UCSD-AML1 (cell line): Measurements from ENCODE around the gene ETS1.

Source experiments
- DNase-seq: peaks from one replicate; lab custom pipeline; 2025; ENCODE audit not compliant: unreplicated experiment; lab: John Stamatoyannopoulos, UW

Gene ETS1

DNA sequence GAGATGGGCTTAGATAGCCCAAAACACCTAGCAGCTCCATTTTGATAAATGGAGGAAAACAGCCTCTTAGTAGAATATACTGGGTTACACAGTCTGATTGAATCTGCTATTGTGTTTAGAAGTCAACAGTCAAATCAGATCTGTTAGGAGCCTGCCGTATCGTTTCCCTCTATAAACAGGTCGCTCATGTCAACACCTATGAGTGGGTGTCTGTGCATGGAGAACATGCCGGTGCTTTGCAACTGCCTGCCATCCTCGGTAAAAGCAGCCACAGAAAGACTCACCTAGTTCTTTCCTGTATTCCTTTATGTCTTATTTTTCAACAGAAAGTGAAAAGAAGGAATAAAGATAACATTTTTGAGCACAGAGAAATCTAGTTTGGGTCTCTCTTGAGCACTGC, 99.4 kb downstream of the ETS1 start:
- no peak for DNase-seq

DNA sequence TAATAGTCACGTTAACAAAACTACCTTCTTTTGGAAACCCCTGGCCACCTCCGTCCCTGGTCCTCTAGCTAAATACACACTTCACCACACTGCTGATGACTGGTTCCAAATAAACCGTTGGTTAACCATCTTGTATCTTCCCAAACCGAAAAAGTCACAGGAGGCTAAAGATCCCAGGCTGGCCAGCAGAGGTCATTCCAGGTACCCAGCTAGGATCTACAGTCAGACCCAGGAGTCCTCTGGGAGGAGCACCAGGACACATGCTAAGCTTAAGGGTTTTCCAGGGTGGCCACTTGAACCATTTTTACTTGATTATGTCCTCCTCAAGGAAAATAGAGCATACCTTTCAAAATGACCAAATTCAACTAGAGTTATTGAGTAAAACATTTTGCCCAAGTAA, 103.2 kb downstream of the ETS1 start:
- DNase-seq: no peak

DNA sequence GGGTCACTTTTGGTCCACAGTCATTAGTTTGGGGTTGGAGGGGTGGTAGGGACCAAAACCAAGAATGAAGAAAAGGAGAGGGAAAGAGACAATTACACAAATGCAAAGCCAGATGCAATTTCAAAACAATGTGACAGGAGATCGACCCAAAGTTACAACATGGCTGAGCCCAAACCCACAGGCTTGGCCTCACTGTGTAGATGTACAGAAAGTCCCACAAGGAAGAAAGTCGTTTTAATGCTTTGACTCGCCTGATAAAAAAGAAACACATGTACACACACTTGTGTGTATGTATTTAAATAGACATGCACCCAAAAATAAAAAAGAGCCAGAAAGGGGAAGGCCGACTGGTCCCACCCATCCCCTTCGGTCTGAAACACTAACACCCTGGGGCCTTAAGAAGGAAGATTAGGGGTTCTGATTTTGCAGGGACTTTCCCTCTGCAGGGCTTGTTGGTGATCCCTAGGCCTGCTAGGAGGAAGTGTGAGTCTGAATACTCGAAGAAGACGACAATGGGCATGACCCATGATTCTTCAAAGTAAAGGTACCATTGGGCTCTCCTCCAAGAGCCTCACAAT, 104.1 kb downstream of the ETS1 start:
- no peak for DNase-seq

DNA sequence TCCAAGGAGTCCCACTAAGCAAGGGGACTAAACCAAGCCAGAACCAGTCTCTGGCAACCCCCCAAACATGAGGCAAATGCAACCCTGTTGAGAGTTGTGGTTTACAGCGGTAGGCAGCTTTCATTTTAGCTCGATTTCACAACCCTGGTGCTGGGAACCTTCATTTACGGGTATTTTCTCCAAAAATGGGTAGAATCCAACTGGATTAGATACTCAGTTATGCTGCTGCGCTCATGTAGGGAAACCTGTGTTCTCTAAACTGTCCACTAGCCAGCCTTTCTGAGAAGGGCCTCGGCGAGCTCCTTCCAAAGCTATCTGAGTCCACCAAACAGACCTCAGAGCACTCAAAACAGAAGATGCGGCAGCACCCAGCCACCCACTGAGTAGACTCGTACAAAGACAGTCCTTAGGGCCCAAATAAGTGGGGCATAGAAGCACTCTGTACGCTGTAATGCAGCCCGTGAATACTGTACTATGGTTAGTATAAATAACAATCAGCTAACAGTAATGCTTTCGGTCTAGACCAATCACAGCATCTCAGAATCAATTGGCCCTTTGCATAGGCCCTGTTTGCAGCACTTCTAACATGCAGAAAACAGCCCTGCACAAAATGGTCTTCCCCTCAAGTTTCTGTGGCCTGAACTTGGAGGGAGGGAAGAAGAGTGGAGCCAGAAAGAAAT, 104.7 kb downstream of the ETS1 start:
- DNase-seq: no peak

DNA sequence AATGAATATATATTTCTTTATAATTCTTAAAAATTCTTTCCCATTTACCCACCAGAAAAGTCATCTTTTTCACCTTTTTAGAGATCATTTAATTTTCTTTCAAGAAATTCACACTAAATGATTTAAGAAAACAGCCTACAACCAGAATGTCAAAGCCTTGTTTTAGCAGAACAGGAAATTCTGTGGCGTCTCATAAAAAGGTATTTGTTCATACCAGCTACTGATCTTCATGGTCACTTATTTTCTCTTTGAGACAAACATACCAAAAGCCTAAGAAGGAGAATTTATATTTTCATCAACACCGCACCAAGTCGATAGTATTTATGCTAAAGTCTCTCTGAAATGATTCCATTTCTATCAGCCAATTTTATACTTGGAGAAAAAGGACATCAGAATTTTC, 105.3 kb downstream of the ETS1 start:
- DNase-seq: no peak

DNA sequence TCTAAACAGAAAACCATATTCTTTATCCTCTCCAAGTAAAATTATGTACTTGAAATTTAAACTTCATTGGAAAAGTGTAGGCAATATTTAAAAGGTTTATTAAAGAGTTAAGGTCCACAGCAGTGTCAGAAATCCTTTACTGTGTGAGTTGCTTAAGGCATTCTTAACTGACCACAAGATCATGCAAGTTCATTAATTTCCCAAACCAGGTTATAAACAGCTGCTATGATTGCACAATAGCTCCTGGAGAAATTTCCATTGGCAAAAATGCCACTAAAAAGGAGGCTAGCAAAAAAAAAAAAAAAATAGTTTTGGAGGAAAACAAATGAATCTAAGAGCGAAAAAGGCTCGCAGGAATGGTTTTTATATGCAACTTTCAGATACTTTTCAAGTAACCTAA, 106.2 kb downstream of the ETS1 start:
- DNase-seq: no peak

DNA sequence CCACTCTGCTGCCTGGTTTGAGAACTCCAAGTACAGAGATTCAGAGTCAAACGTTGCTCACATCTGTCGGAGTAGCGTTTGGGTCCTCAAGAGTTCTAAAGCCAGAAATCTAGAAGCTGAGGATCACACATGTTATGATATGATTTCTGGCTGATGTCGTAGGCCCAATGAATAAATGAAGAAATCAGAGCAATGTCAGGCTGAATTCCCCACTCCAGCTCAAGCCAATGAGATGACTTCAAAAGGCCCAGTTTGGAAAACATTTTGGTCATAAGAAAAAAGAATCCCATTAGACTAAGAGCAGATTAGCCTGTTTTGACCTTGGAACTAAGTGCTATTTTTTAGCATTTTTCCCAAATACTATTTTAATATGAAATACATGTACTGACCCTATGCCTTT, 106.7 kb downstream of the ETS1 start:
- no peak for DNase-seq

DNA sequence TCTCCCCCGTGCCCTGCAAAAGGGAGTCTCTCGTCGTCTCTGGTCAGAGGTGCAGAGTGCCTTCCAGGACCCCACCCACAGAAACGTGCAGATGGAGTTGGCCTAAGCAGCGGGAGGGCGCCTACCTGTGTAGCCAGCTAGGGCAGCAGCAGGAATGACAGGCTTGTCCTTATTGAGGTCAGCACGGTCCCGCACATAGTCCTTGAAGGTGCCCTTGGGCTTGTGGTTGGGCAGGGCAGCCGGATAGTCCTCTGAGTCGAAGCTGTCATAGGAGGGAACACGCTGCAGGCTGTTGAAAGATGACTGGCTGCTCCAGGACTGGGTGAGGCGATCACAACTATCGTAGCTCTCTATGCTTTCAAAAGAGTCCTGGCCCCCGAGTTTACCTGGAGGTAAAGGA, 107.3 kb downstream of the ETS1 start:
- no peak for DNase-seq

DNA sequence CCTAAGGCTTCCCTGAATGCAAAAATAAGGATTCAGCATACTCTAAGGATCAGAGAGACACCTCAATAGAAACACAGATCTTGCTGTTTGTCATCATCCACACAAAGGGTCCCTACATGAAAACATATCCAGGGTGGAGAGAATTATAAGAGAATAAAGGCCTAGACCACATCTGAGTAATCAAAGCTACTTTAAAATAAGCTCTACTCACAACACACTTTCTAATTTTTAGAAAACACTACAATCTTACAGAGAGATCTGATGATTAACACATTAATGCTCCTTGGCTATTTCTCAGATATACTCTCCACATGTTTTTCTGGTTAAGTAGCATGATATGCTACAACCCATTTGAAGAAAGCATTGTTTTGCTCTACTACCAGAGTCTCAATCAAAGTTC, 108.2 kb downstream of the ETS1 start:
- no peak for DNase-seq

DNA sequence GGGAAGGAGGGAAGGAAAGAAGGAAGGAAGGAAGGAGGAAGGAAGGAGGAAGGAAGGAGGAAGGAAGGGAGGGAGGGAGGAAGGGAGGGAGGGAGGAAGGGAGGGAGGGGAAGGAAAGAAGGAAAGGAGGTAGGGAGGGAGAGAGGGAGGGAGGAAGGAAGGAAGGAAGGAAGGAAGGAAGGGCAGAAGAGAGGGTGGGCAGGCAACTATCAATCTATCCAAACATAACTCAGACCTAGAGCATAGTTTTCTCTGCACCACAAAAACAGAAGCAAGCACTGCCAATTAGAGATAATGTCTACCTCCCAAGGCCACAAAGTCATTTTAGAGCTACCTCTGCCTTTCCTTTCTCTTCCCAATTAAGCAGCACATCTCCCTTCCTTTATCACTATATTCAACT, 109.1 kb downstream of the ETS1 start:
- DNase-seq: no peak

DNA sequence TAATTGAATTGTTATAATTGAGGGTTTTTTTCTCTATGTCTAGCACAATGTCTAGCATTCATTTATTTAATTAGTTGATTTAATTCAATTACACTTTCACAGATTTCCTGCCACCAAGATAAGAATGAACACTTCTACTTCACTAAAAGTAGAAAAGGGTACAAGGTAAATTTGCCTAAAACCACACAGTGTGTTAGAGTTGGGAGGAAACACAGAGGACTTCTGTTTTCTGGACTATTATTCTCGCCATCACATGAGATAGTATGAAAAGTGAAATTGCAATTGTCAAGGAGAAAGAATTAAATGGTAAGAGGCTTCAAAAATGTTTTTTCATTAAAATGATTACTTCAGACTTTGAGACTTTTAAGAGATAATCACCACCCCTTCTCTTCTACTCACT, 109.5 kb downstream of the ETS1 start:
- DNase-seq: no peak

DNA sequence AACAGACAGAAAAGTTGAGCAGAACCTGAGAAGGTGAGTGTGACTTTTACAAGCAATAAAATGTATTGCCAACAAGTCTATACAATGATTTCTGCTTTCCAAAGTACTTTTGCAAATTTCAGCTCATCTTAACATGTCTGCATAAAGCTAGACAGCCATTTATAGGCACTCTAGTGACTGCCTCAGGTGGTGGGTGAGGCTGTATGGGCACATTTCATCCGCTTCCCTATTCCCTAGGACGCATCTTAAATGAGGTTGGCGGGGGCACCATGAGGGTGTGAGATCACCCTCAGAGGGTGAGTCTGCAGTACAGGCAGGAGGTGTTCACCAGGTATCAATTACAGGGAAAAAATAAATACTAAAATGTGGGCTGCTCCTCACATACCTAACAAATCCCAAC, 110.1 kb downstream of the ETS1 start:
- DNase-seq: no peak

DNA sequence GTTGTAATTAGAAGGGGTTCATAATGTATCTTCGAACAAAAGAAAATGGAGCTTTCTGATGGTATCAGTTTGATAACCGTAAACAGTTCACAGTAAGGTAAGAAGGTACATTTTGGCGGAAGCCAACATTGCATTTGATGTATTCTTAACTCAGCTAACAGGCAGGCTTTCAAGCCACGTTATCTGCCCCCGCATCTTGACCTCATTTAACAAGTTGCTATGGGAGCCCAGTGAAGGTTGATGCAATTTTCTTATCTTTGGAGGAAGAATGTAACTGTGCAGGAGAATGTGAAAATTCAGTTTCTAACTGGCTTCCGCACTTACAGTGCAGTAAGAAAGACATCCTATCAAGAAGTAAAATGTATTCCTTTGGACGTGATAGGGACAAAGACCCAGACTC, 110.6 kb downstream of the ETS1 start:
- no peak for DNase-seq

DNA sequence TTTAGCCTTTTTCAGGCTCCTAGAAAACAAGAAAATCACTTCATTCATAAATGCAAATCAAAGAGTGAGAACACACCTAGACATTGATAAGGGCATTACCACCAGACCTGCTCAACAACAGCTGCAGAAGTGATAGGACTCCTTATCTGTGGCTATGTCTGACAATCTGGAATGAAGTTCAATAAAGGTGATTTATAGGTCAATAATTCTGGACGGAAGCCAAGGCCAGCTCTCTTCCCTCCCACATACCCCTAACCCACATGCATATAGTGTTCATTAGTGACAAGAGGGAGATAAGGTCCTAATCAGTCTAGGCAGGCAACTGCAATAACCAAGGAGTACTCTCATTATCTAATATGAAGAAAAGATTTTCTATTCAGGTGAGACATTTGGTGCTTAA, 111.3 kb downstream of the ETS1 start:
- no peak for DNase-seq

DNA sequence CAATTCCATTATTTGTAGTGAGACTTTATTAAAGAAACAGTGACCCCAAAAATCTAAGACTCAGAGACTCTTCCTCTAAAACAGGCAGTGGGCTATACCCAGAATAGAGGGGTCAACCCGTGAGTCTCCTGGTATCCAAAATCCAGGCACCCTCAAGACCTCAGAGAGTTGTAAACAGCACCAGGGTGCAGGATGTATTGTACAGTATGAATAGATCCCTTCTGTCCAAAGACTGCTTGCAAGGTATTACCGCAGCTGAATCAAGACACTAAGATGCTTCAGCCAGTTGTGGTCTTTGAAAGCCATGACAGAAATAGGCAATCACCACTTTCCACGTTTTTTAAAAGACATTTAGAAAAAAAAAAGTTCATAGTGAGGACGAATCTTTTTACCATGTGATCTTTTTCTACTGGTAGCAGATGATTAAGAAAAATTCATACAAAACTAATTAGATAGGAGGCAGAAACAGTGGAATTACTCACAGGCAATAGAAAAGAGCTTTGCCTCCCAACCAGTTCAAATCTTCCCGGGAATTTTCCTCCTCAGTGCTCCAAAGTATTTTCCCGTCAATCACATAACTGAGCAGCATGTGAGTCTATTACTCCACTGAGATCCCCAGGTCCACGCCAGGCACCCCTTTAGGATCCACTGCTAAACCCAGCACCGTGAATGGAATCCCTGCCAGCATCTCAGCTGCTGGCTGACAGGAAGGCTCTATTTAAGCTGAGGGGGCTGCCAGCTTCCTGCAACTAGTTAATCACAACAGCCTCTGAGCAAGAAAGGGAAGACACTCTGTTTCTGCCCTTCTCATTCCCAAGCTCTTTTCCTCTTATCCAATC, 113.1 kb downstream of the ETS1 start:
- no peak for DNase-seq

DNA sequence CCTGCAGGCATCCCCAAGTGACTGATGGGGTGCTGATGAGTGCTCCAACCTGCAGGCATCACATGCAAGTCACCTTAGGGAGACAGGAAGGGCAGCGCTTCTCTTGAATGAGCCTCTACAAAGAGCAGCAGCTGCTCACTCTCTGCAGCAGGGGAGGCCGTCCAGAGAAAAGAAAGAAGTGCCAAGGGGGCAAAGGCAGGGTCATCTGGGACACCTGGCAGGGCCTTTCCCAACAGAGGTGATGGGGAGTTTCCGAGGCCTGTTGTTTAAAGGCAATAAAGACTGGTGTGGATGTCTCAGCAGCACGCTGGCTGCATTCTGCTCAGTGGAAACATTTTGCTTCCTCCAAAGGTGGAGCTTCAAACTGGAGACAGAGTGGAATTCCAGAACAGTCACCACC, 113.7 kb downstream of the ETS1 start:
- DNase-seq: no peak

DNA sequence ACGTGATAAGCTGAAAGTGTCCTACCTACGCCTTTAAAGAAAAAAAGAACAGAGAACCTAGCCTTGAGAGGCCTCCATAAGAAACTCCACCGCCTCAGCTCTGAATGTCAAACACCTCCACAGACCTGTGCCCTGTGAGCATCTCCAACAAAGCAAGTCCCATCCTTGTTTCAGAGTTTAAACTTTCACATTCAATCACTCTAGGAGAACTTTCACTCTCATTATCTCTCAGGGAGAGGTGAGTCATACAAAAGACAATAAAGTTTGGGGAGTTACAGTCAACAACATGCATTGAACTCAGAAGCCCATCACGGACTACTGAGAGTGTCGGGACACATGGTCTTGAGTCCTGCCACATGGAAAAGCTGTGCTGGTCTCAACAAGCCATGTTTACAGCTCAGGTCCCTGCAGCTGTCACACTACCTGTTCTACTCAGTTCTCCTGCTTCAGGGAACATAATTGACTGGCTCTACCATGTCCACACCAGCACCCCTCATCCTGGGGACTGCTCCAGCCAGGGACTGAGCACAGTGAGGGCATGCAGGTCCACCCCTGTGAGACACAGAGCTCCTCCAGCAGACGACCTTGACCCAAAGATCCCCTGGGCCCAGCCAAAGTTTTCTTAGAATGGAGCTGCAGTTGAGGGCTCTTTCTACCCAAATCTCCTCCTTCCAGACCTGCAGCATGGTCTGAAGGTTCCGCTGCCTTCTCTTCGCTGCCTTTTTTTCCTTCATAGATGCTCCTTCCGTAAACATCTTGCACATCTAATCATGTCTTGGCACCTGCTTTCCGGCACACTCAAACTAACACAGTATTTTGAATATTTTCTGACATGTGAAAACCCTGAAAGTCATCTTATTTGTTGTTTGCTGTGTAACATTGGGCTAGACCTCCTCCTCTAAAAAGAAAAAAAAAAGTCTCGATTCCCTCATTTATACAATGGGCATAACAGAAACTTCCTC, 114.9 kb downstream of the ETS1 start:
- no peak for DNase-seq

DNA sequence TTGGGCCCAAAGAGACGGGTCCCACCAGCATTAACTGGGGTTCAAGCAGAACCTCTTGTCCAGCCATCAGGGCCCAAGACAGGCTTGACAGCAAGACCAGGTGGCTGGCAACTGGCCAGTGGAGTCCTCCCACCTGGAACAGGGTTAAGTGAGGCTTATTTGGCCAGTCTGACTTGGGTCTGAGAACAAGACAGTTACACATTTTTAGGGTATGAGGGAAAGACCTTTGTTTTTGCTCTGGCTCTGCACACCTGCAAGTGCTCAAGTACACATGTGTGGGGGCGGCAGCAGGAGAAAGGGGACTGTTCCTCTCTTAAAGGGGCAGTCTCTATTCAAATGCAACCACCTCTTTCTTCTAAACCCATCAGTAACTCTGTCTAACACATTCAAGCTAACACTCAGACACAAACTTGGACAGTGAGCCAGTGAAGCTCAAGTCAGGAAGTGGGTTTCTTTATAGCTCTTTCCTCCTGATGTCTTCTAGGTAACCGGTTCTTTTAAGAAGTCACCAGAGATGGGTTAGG, 116.2 kb downstream of the ETS1 start:
- no peak for DNase-seq

DNA sequence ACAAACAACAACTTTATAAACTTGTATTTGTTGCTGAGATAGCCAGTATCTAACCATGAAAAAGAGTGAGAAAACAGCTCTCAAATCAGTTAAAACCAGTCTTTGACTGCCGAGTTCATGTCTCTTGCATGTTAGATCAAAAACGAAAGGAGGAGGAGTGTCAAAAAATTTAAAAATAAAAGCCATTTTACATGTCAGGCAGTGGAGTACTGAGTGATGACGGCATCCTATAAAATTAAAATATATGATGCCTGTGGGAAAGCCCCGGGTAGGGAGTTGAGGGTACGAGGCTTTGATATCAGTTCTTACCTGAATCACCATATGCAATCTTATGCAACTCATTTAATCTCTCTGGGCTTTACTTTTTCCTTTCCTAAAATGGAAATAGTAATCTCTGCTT, 117.3 kb downstream of the ETS1 start:
- DNase-seq: no peak

DNA sequence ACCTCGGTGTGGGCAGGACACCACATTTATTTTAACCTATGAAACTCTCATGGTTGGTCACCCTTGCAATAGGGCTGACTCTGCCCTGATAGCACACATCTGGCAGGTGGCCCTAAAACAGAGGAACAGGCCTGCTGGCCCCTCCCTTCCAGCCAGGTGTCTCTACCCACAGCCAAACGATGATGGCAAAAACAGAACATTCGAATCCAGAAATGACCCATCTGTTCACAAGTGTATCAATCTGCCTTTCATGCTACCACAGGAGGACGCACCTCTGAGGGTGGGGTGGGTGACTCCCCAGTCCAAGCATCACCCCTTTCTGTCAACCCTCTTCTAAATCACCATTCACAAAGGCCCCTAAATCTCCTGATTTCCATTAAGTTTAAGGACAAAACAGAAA, 118.1 kb downstream of the ETS1 start:
- no peak for DNase-seq

DNA sequence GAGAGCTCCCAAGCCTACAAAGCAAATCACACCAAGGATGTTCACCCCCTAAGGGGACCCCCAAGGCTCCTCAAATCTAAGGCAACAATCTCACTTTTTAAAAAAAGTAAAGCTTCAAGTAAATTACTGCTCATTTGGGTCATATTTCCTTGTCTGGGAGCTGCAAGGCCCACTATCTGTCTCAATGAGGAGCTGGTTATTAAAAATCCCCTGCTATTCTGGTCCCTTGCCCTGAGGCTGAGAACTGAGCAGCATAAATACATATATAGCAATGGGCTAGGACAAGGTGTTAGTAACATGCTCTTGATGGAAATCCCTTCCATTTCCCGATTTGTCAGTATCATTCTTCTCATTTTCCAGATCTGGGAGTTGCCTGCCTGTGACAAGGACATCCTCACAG, 119.2 kb downstream of the ETS1 start:
- DNase-seq: no peak
